ENCODE data around the gene DRAM2.

DNA sequence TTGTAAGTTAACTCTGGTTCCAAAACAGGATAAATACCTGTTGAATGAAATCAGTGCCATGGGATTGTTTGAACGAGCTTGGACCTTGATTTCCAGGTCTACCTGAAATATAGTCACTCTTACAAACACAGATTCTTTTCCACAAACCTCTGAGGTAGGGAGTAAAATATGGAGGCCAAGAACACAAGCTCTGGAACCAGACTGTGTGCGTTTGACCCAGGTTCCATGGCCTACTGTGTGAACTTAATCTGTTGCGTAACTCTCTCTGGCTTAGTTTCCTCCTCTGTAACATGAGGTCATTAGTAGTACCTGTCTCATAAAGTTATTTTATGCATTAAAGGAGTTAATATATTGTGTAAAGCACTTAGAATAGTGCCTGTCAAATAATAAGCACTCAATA, 35.5 kb upstream of the DRAM2 start:
- TF ChIP-seq POLR2A (IDR thresholded peaks at IDR 0.05) (no peak), CTCF (IDR thresholded peaks at IDR 0.05) (no peak)

All from right lobe of liver (tissue), 4 donors.